HL-60 (cell line): ENCODE results near the gene KRT71.

Source experiments
- DNase-seq, 2 experiments: peaks; one replicate each; pipeline ENCODE4 v3.0.0-alpha.2; 2010 to 2020; ENCODE audit warnings: low read depth in 1 of 2, low spot score in 1 of 2
- H3K27ac ChIP-seq: fragments of 250-450 bp; sonication (Bioruptor Pico); replicated peaks from 2 replicates; pipeline ENCODE4 v1.5.1; 2020; ENCODE audit warnings: mild to moderate bottlenecking, moderate library complexity
- H3K27me3 ChIP-seq: fragments of 250-450 bp; sonication (Bioruptor Pico); 2 replicates; pipeline ENCODE4 v1.5.1; 2021; ENCODE audit warnings: mild to moderate bottlenecking, moderate library complexity; ENCODE audit not compliant: insufficient read depth, poor library complexity, severe bottlenecking
- H3K4me3 ChIP-seq: replicated peaks from 2 replicates; pipeline ENCODE4 v1.5.1; 2011; ENCODE audit warnings: mild to moderate bottlenecking, control low read depth, low read length; ENCODE audit not compliant: insufficient read depth
- GABPA ChIP-seq: IDR thresholded peaks from 2 replicates; pipeline ENCODE4 v1.6.1; 2012; ENCODE audit warnings: low read depth
- POLR2AphosphoS5 ChIP-seq: IDR thresholded peaks from 2 replicates; pipeline ENCODE4 v1.6.1; 2012; ENCODE audit warnings: low read depth
- SPI1 ChIP-seq: IDR thresholded peaks from 2 replicates; pipeline ENCODE4 v1.6.1; 2012; ENCODE audit warnings: low read depth, mild to moderate bottlenecking, borderline replicate concordance
- TF ChIP-seq, protein P1 (sequence below): IDR thresholded peaks from 2 replicates; pipeline ENCODE4 v1.6.1; 2012; ENCODE audit warnings: low read depth; ENCODE audit not compliant: insufficient replicate concordance
- TF ChIP-seq, protein P2 (sequence below): IDR thresholded peaks from one replicate; pipeline ENCODE4 v1.5.1; 2011; ENCODE audit warnings: low read length, control low read depth, inconsistent platforms; ENCODE audit not compliant: insufficient read depth

Gene KRT71

GRCh38 chr12:52531566-52532300, 21.2 kb downstream of the KRT71 start:
- Histone ChIP-seq H3K27ac (no peak overlapping the region), H3K27me3 (no peaks in the 10 kb centered on the region), H3K4me3 (no peak overlapping the region)
- peak; percentile 30 to 50 for DNase-seq
- TF ChIP-seq SPI1: peak; percentile 92
- TF ChIP-seq, protein P1, sequence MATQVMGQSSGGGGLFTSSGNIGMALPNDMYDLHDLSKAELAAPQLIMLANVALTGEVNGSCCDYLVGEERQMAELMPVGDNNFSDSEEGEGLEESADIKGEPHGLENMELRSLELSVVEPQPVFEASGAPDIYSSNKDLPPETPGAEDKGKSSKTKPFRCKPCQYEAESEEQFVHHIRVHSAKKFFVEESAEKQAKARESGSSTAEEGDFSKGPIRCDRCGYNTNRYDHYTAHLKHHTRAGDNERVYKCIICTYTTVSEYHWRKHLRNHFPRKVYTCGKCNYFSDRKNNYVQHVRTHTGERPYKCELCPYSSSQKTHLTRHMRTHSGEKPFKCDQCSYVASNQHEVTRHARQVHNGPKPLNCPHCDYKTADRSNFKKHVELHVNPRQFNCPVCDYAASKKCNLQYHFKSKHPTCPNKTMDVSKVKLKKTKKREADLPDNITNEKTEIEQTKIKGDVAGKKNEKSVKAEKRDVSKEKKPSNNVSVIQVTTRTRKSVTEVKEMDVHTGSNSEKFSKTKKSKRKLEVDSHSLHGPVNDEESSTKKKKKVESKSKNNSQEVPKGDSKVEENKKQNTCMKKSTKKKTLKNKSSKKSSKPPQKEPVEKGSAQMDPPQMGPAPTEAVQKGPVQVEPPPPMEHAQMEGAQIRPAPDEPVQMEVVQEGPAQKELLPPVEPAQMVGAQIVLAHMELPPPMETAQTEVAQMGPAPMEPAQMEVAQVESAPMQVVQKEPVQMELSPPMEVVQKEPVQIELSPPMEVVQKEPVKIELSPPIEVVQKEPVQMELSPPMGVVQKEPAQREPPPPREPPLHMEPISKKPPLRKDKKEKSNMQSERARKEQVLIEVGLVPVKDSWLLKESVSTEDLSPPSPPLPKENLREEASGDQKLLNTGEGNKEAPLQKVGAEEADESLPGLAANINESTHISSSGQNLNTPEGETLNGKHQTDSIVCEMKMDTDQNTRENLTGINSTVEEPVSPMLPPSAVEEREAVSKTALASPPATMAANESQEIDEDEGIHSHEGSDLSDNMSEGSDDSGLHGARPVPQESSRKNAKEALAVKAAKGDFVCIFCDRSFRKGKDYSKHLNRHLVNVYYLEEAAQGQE: no peak

GRCh38 chr12:52530905-52531304, 22.0 kb downstream of the KRT71 start:
- no peak overlapping the region for H3K4me3 ChIP-seq
- TF ChIP-seq POLR2AphosphoS5 (no peak), SPI1 (no peak), GABPA (no peak)
- TF ChIP-seq, protein P2, sequence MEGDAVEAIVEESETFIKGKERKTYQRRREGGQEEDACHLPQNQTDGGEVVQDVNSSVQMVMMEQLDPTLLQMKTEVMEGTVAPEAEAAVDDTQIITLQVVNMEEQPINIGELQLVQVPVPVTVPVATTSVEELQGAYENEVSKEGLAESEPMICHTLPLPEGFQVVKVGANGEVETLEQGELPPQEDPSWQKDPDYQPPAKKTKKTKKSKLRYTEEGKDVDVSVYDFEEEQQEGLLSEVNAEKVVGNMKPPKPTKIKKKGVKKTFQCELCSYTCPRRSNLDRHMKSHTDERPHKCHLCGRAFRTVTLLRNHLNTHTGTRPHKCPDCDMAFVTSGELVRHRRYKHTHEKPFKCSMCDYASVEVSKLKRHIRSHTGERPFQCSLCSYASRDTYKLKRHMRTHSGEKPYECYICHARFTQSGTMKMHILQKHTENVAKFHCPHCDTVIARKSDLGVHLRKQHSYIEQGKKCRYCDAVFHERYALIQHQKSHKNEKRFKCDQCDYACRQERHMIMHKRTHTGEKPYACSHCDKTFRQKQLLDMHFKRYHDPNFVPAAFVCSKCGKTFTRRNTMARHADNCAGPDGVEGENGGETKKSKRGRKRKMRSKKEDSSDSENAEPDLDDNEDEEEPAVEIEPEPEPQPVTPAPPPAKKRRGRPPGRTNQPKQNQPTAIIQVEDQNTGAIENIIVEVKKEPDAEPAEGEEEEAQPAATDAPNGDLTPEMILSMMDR: no peak
- TF ChIP-seq, protein P1: no peak
- DNase-seq: no peak
- H3K27me3 ChIP-seq: no peaks in the 10 kb centered on the region
- H3K27ac ChIP-seq: no peak overlapping the region

DNA sequence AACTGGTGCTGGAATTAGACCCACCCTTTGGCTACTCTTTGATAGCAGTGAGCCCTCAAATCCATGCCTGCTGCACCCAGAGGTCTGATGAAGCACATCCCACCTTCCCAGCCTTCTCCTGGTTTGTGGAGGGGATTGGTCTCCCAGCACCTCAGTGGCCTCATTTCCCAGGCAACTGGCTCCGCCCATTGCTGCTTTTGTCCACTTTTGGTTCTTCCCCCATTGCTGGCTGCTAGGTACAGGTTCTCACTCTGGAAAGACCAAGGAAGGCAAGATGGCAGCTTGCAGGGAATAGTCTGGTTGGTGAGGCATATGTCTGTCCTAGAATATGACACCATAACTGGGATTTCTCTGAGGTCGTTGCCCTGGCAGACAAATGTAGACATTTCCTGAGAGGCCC, 22.6 kb downstream of the KRT71 start:
- no peak overlapping the region for H3K4me3 ChIP-seq
- H3K27ac ChIP-seq: no peak overlapping the region
- TF ChIP-seq GABPA: no peak
- TF ChIP-seq SPI1: no peak
- TF ChIP-seq, protein P1: no peak
- TF ChIP-seq, protein P2: no peak
- TF ChIP-seq POLR2AphosphoS5: no peak
- H3K27me3 ChIP-seq: no peaks in the 10 kb centered on the region
- DNase-seq: no peak
